Left ventricle myocardium inferior (tissue), 1 donor: ENCODE data around the gene FLT1. TPM values are rescaled to one million over a fixed set of nuclear protein-coding genes. Genes with fewer than 3 reads are reported as not detected.

Experiments used
- DNase-seq: peaks from one replicate; pipeline ENCODE4 v3.0.0-alpha.2; 2020
- H3K27ac ChIP-seq: fragments of 200-600 bp; replicated peaks from 2 replicates; pipeline ENCODE4 v1.8.0; 2021
- H3K27me3 ChIP-seq: fragments of 200-600 bp; 2 replicates; pipeline ENCODE4 v1.8.0; 2021; ENCODE audit warnings: low read depth
- H3K36me3 ChIP-seq: fragments of 200-600 bp; 2 replicates; pipeline ENCODE4 v1.8.0; 2021
- H3K4me1 ChIP-seq: fragments of 200-600 bp; 2 replicates; pipeline ENCODE4 v1.8.0; 2021
- H3K4me3 ChIP-seq: fragments of 200-600 bp; 2 replicates; pipeline ENCODE4 v1.8.0; 2021; ENCODE audit warnings: mild to moderate bottlenecking, moderate library complexity
- H3K9me3 ChIP-seq: fragments of 200-600 bp; replicated peaks from 2 replicates; pipeline ENCODE4 v1.8.0; 2021
- CTCF ChIP-seq: fragments of 200-600 bp; IDR thresholded peaks from 2 replicates; pipeline ENCODE4 v1.8.0; 2021; ENCODE audit warnings: antibody characterized with exemption, mild to moderate bottlenecking, borderline replicate concordance
- intact Hi-C: fragments of 100-400 bp; cut with micrococcal nuclease; formaldehyde crosslinking; loops from one replicate; pipeline ENCODE4 v1.11.0; 2022
- total RNA-seq: library from RNA; stranded (reverse); fragmentation: NEBNext Ultra II Directional; extraction: Animal tissue kit (Norgen Biotek cat#: 25700); gene quantifications from one replicate; pipeline ENCODE4 v1.2.1, GENCODE V29; 2021
- donor health status: DM: no; HTN: yes; CAD: no; lungs with severe emphysema.

FLT1 gene
- total RNA-seq, 1 donor from 2014 or later: 40.7 TPM

DNA sequence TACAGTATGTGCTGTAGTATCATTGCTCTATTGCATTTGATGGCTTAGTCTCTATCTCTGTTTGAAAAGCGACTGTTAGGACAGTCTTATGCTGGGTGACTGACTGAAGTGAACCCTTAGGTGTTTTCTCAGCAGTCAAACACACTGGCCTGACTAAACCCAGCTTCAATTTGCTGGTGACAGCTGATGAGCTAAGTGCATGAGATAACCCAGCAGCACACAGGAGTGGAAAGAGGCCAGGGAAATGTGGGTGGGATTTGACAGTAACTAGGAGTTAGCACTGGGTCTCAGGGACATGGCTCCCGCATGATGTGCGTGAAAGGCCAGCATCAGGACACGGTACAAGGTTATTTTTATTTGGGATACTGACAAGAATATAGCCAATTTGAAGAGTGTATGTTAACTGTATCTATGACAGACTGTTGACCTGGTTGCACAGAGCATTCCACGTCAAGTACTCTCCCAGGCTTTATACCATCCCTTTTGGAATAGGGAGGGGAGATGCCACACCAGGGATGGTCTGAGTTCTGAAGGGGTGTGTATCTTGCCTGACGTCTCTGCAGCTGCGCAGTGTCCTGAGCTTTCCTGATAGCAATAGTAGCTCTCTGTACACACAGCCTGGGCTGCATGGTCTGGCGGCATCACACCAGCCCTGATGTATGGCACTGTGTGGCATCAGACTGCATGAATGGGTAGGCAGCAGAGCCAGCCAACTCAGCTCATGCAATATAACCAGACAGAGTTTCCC is 144.8 kb downstream of the FLT1 start:
- H3K36me3 ChIP-seq: no peaks in the 10 kb centered on the region
- intact Hi-C loops: no loop called here
- no peak overlapping the region for H3K4me3 ChIP-seq
- DNase-seq: no peak
- peak overlapping the region; percentile 3 for H3K27ac ChIP-seq
- no peaks in the 10 kb centered on the region for H3K9me3 ChIP-seq
- H3K4me1 ChIP-seq: peaks cover 31% of the 10 kb centered on the region
- no peaks in the 10 kb centered on the region for H3K27me3 ChIP-seq
- no peak for TF ChIP-seq CTCF

GRCh38 chr13:28349371-28349770 is 145.6 kb downstream of the FLT1 start:
- no peaks in the 10 kb centered on the region for H3K36me3 ChIP-seq
- intact Hi-C loops: no loop called here
- DNase-seq: no peak
- H3K27me3 ChIP-seq: no peaks in the 10 kb centered on the region
- no peak overlapping the region for H3K27ac ChIP-seq
- TF ChIP-seq CTCF: no peak
- H3K9me3 ChIP-seq: no peaks in the 10 kb centered on the region
- no peak overlapping the region for H3K4me3 ChIP-seq
- peaks cover 27% of the 10 kb centered on the region for H3K4me1 ChIP-seq

DNA sequence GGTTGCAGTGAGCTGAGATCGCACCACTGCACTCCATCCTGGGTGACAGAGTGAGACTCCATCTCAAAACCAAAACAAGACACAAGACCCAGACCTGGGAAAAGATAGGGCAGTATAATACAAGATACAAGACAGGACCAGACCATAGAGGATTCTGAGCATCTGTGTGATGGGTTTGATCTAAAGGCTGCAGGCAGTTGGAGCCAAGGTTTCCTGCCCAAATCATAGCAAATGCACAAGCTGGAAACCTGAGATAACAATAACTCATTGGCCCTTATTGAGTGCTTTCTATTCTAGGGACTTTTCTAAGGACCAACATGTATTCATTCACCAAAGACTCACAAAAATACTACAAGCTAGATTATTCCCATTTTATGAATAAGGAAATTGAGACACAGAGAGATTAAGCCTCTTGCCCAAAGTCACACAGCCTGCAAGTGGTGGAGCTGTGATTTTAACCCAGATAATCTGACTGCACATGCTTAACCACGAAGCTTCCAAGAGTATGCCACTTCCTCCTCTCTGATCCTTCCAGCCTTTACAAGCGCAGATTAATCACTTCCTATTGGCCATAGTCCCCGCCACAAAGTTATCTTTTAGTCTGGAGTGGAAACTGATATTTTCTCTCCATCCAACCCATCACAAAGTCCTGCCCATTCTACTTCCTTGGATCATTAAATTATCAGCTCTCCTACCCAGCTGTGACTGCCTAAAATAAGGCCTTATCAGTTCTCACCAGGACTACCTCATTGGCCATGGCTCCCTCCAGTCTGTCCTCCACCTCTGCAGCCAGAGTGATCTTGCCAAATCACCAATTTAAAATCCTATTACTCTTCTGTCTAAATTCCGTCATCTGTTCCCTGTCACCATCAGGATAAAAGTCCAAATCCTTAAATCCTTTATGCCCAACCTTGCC is 147.2 kb downstream of the FLT1 start:
- Histone ChIP-seq H3K4me3 (no peak overlapping the region), H3K4me1 (peaks cover 14% of the 10 kb centered on the region), H3K9me3 (no peaks in the 10 kb centered on the region), H3K27me3 (no peaks in the 10 kb centered on the region), H3K27ac (no peak overlapping the region), H3K36me3 (peaks cover 4% of the 10 kb centered on the region)
- intact Hi-C loops: no loop called here
- no peak for DNase-seq
- no peak for TF ChIP-seq CTCF

GRCh38 chr13:28346154-28346553 is 148.8 kb downstream of the FLT1 start:
- DNase-seq: no peak
- TF ChIP-seq CTCF: no peak
- Histone ChIP-seq H3K4me3 (no peak overlapping the region), H3K9me3 (no peaks in the 10 kb centered on the region), H3K27ac (no peak overlapping the region), H3K27me3 (no peaks in the 10 kb centered on the region), H3K4me1 (peaks cover 14% of the 10 kb centered on the region), H3K36me3 (peaks cover 4% of the 10 kb centered on the region)
- intact Hi-C loops: no loop called here

DNA sequence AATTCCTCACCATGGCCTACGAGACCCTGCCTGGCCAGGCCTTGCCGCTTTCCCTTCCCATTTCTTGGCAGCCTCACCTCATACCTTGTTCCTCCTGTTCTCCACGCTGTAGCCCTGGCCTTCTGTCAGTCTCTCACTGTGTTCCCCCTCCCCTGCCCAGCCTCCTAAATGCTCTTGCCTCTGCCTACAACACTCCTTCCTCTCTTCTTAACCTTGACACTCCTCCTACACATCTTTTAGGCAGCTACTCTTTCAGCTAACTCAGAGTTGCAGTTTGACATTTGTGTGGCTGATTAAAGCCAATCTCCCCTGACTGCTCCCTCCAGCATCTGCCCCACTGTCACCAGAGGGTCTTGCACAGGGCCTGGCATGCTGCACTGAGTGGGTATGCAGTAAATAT is 150.8 kb downstream of the FLT1 start:
- intact Hi-C loops: no loop called here
- no peak for TF ChIP-seq CTCF
- no peak for DNase-seq
- H3K27me3 ChIP-seq: no peaks in the 10 kb centered on the region
- H3K27ac ChIP-seq: no peak overlapping the region
- H3K4me3 ChIP-seq: no peak overlapping the region
- H3K4me1 ChIP-seq: peaks cover 6% of the 10 kb centered on the region
- no peaks in the 10 kb centered on the region for H3K9me3 ChIP-seq
- H3K36me3 ChIP-seq: peaks cover 4% of the 10 kb centered on the region
